GM19328 (cell line): ENCODE results near the gene CEBPG.

Source experiments
- ATAC-seq: cut with Tn5 transposase; IDR thresholded peaks from one replicate; pipeline ENCODE4 v1.9.1; 2021; ENCODE audit warnings: mild to moderate bottlenecking, moderate library complexity; ENCODE audit not compliant: unreplicated experiment

CEBPG gene

DNA sequence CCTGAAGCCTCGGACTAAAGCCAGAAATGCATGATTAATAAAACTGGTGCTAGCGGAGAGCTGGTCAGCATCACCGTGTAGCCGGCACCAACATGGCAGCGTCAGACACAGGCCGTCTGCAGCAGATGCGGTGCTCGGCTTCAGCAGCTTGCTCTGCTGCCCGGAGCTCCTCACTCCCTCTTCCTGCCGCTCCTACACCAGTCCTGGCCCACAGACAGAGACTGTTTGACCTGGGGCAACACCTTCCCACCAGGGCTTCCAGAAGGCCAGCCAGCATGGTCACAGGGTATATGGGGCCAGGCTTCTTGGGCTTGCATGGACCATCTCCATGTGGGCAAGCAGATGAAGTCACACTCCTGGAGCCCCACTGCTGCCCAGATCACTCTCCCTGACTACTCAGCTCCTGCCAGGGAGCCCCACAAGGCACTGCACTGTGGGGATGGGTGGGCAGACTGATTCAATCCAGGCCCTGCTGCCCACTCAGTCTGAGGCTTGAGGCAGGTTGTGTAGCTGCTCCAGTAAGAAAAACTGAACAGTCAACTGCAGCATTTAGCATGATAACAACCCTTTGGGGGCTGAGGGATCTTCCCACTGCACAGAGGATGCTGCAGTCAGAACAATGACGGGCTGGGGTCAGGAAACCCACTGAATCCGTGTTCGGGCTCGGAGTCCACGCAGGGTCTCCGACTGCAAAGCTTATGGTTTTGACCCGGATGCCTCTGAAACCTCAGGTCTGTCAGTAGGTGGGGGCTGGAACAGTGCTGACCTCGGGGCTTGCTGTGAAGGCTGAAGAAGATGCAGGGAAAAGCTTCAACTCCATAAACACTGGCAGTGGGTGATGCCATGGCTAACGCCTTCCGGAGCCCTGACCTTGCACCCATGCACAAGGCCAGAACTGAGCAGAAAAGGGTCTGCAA, 45.6 kb downstream of the CEBPG start:
- ATAC-seq, result no peak

DNA sequence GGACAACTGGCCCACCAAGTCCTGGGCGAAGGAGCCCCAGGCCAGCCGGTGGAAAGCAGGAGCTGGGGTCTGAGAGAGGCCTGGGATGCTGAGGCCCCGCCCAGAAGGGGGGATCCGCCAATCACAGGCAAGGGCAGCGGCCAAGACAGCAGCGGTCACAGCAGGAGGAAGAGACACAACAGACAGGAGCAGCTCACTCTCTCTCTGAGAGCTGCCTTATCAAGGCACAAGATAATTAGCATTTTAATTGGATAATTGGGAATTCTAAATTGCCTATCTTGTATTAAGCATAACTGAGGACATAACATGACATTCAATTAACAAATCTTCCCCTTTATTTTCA, 46.2 kb downstream of the CEBPG start:
- ATAC-seq, result no peak

DNA sequence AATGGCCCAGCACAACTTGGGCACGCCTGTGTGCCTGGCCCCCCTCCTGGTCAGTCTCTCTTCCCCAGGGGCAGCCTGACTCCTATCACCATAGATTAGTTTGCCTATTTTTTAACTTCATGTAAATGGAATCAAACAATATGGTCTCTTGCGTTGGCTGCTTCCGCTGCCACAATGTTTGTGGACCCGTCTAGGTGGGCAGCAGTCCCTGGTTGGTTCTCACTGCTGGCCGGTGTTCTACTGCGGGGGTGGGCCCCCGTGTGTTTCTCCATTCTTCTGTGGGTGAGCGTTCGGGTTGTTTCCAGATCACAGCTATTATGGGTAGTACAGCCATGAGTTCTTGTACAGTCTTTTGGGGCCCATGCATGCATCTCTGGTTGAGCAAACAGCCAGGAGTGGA, 47.3 kb downstream of the CEBPG start:
- no peak for ATAC-seq

DNA sequence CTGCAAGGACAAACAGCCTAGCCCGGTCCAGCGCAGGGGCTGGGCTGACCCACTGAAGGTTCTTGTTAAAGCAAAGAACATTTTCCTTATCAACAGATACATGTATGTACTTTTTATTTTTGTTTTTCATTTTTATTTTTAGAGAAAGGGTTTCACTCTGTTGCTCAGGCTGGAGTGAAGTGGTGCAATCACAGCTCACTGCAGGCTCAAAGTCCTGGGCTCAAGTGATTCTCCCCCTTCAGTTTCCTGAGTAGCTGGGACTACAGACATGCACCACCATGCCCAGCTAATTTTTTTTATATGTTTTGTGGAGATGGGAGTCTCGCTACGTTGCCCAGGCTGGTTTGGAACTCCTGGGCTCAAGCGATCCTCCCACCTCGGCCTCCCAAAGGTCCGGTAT, 47.9 kb downstream of the CEBPG start:
- ATAC-seq, result no peak

DNA sequence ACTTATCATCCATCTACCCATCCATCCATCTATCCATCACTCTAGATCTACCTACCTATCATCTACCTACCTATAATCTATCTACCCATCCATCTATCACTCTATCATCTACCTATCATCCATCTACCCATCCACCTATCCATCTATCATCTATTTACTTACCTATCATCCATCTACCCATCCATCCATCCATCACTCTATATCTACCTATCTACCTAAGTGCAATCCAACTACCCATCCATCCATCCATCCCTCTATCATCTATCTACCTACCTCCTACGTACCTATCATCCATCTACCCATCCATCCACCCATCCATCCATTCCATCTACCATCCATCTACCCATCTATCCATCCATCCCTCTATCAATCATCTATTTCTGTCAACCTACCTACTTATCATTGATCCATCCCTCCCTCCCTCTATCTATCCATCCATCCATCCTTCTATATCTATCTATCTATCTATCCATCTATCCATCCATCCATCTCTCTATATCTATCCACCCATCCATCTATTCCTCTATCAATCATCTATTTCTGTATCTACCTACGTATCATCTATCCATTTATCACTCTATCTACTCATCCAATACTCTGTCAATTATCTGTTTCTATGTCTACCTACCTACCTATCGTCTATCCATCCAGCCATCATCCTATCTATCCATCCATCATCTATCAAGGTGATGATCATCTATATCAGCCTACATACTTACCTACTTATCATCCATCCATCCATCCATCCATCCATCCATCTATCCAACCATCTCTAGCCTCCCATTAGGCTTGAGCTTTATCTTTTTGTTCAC, 49.1 kb downstream of the CEBPG start:
- ATAC-seq, result no peak

DNA sequence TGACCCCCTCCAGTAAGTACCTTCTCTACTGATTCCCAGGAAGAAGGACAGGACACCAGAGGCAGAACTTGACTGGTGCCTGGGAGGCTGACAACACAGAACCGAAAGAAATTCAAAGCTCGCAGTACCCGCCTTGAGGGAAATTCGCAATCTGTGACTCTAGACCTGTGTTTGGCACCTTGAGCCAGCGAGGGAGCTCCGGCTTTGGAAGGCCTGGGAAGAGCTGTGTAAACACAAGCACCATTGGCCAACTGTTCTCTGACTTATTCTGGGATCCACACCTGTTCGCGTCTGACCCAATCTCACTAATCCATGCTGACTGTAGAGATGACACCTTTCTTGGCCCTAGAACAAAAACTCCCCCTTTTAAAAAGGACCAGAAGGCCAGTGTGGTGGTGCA, 50.7 kb downstream of the CEBPG start:
- no peak for ATAC-seq

DNA sequence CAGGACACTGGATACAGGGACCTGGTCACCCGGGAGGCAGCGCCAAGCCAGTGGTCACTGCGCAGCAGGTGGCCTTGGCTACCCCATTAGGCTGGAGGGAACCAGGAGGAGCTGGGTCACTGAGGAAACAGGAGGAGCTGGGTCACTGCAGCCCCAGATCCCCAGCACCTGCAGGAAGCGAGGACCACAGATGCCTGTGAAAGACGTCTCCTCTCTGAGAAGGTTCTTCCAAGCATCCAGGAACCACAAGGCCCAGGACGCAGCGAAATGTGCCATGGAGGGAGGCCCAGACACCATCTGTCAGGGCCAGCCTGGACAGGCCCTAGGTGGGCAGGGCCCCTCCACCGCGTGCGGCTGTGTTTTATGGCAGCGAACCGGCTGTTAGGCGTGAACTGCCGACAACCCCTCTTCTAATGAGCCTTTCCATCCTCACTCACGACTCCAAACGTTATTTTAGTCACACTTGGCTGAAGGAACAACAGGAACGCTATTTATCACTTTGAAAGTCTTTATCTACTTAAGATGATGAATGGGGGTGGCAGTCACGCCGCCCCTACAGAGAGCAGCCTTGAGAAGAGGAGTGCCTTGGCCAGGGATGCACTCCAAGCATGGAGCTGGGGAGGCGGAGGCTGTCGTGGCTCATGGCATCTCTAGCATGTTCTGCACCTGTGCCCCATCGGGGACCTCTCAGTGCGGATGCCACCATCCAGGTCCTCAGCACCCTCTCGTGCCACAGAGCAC, 53.3 kb downstream of the CEBPG start:
- ATAC-seq, result no peak

DNA sequence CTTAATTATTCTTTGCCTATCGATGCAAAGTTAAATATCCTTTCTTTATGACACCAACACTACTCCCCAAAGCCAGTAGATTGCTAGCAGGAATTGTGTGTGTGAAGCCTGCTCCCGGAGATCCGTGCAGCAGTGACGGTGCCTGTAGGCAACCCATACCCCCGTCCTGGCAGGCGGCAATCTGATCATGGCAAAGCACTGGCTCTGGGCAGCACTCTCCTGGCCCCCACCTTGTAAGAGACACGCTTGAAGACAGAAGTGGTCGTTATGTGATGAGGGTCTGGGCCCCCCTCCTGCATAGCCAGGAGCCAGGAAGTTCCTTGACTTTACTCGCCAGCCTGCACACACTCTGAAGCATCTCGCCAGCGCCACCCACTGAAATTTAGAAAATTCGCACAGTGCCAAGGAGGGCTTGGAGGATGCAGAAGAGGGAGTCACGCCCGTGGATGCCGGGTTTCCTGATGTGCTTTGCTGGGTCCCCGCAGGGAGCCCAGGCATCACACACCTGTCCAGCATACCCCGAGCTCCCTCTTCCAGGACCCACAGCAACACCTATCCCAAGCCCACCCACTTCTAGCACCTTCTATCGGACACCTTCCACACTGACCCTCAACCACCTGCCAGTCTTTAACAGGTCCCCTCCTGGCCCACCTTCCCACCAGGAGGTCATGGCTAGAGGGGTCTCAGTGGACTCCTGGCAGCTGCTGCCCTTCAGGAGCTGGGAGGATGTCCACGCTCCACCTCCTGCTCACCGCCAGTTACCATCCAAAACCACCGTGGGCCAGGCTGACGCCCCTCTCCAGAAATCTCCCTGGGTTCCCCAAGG, 54.5 kb downstream of the CEBPG start:
- ATAC-seq, result no peak

DNA sequence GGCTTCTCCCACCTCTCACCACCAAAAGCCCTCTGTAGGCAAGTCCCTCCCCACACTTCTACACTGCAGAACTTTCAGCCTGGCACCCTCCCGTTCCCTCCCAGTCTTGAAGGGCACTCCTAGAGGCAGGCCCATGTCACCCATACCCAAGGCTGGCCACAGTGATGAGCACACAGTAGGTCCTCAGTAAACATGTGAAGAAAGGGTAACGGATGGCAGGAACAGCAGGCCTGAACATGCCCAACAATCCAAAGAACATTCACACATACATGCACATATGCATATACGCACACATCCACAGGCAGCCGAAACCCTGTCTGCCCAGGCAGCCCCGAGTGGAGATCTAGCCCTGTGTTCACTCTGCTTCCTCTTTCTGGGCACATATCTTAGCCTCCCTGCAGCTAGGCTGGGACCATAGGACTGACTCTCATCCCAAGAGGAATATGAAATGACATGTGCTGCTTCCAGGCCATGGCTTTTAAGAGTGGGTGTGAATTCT, 55.2 kb downstream of the CEBPG start:
- ATAC-seq, result no peak

DNA sequence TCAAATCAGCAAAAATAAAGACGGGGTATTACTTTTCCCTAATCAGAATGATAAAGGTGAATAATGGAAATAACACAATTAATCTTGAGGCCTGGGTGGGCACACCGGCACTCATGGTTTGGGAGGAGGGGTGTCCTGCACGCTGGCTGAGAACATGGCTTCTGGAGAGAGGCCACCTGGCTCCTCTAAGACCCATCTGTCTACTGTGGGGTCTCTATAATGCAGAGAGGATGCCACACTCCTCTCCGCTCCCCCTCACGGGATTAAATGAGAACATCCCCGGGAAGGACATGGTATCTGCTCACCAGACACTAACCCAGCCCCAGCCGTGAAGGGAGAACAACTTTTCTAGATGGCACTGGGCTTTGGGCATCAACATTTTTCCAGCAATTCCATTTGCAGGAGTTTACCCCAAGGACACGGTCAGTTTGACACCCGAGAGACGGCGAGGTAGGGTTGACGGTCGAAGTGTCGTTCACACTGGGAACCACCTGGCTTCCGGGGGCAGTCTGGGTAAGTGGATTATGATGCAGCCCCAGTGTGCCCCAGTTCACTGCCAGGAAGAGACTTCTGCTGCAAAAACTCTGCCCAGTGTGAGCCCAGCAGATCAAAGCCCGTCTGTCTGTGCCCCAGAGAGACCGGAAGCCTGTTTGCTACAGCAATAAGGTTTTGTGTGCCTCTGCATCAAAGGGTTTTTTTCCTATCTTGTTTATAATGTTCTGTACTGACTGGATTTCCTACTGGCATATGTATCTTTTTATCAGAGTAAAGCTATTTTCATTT, 56.6 kb downstream of the CEBPG start:
- no peak for ATAC-seq

DNA sequence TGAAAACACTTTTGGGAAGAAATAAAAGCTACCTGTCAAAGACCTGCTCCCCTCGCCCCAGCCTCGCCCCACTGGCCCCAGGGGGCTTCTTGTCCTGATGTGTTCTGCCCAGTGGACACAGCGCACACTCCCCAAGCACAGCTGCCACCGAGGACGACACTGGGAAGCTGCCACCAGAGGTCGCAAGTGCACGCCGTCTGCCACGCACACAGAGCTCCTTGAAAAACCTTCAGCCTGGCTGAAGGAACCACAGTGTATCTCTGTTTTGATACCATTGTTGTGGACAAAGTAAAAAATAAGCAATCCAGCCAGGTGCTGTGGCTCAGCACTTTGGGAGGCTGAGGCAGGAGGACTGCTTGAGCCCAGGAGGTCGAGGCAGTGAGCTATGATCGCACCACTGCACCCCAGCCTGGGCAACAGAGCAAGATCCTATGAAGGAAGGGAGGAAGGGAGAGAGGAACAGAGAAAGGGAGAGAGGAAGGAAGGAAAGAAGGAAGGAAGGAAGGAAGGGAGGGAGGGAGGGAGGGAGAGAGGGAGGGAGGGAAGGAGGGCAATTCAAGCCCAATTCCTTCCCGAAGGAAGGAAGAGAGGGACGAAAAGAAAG, 57.3 kb downstream of the CEBPG start:
- ATAC-seq, result no peak

DNA sequence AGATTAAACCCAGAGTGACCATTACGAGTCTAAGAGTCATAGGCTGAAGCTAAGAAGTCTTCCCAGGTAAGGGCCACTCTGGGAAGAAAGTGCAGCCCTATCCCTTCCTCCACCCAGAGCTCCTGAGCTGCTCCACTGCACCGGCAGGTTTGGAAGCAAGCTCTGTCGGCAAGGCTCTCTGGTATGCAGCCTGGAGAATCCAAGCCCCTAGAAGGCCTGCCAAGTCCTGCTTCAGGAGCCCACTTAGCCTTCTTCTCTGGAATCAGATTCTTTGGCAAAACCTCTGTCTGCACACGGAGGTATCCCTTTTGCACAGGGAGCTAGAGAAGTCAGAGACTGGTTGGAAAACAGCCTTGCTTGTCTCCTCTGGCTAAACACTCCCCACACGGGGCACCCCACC, 58.5 kb downstream of the CEBPG start:
- no peak for ATAC-seq
